ENCODE results near the gene GRM5. TPM values are rescaled to one million over a fixed set of nuclear protein-coding genes. Genes with fewer than 3 reads are reported as not detected.

The GRM5 gene
- total and polyA plus RNA-seq, 4 donors = not detected

DNA sequence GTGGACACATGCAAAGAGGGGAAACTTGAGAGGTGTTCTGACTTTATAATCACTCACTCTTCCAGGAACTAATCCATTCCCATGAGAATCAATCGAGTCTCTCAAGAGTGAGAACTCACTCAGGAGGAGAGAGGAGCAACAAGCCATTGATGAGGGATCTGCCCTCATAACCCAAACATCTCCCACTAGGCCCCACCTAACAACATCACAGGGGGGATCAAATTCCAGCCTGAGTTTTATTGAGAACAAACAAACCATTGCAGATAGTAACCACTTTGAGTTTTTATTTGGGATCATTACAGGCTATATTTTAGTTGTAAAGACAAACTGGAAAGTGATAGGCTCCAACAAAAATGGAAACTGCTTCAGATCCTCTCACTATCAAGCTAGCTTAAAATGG is 399.4 kb downstream of the GRM5 start:
- DNase-seq (ENCODE audit: low spot score) = no peak
- H3K9me3 ChIP-seq (ENCODE audit: control insufficient read depth in 4 of 4, low read length in 3 of 4) = no peaks in the 10 kb centered on the region
- no peak overlapping the region for H3K4me3 ChIP-seq (ENCODE audit: low read depth in 1 of 3, low read length in 3 of 3)
- no peaks in the 10 kb centered on the region for H3K36me3 ChIP-seq (ENCODE audit: control insufficient read depth in 4 of 4, insufficient read depth in 3 of 4, low read depth in 1 of 4, low read length in 3 of 4)
- TF ChIP-seq, protein P1, sequence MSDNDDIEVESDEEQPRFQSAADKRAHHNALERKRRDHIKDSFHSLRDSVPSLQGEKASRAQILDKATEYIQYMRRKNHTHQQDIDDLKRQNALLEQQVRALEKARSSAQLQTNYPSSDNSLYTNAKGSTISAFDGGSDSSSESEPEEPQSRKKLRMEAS (IDR thresholded peaks at IDR 0.05) = no peak
- TF ChIP-seq TAF1 (conservative IDR thresholded peaks at IDR 0.05) (no peak), JUND (IDR thresholded peaks at IDR 0.05) (no peak), FOXA1 (IDR thresholded peaks at IDR 0.05) (no peak), GABPA (IDR thresholded peaks at IDR 0.05 in 1 of 2, conservative IDR thresholded peaks at IDR 0.05 in 1 of 2) (no peak)
- TF ChIP-seq, protein P2, sequence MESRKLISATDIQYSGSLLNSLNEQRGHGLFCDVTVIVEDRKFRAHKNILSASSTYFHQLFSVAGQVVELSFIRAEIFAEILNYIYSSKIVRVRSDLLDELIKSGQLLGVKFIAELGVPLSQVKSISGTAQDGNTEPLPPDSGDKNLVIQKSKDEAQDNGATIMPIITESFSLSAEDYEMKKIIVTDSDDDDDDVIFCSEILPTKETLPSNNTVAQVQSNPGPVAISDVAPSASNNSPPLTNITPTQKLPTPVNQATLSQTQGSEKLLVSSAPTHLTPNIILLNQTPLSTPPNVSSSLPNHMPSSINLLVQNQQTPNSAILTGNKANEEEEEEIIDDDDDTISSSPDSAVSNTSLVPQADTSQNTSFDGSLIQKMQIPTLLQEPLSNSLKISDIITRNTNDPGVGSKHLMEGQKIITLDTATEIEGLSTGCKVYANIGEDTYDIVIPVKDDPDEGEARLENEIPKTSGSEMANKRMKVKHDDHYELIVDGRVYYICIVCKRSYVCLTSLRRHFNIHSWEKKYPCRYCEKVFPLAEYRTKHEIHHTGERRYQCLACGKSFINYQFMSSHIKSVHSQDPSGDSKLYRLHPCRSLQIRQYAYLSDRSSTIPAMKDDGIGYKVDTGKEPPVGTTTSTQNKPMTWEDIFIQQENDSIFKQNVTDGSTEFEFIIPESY (IDR thresholded peaks at IDR 0.05) = no peak
- no peaks in the 10 kb centered on the region for H3K27me3 ChIP-seq (ENCODE audit: control insufficient read depth in 4 of 4, insufficient read depth in 4 of 4, low read length in 3 of 4)
- H3K9ac ChIP-seq (ENCODE audit: low read depth in 1 of 2, low read length in 2 of 2) = no peak overlapping the region
- H3K4me1 ChIP-seq (ENCODE audit: control insufficient read depth in 4 of 4, insufficient read depth in 4 of 4, low read length in 3 of 4) = no peaks in the 10 kb centered on the region
- H3K27ac ChIP-seq (ENCODE audit: low read depth in 1 of 2, low read length in 2 of 2) = no peak overlapping the region
- WGBS = 73% methylated on average over 1 of the region's 1 CpG

DNA sequence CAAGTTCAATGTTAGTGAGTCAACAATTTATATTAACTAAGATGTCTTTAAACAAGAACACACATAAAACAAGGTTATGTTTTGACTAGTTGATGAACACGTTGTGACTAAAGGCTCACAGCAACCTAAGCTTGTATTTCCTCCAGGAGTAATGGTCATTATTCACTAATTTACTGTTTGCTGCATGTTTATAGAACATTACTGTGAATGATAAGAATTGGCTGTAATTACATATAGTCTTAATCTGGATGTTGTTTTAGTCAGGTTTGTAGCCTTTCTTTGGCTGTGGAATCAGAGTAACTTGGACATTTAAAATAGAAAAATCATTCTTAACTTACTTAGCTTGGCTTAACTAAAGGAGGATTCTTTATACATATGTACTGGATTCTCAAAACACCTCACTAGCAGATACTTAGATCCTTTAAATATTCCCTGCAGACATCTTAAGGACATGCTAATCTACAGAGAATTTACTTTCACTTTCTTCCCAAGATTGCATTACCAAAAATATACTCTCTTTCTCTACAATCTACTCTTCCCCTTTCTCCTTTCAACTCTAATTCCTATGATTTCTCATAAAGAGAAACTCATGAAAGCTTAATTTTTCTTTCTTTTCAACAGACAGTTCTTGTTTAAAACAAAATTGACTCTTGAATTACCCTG is 408.6 kb downstream of the GRM5 start:
- Histone ChIP-seq H3K27ac (ENCODE audit: low read depth in 1 of 2, low read length in 2 of 2) (no peak overlapping the region), H3K9me3 (ENCODE audit: control insufficient read depth in 4 of 4, low read length in 3 of 4) (no peaks in the 10 kb centered on the region), H3K4me3 (ENCODE audit: low read depth in 1 of 3, low read length in 3 of 3) (no peak overlapping the region), H3K4me1 (ENCODE audit: control insufficient read depth in 4 of 4, insufficient read depth in 4 of 4, low read length in 3 of 4) (no peaks in the 10 kb centered on the region), H3K9ac (ENCODE audit: low read depth in 1 of 2, low read length in 2 of 2) (no peak overlapping the region), H3K27me3 (ENCODE audit: control insufficient read depth in 4 of 4, insufficient read depth in 4 of 4, low read length in 3 of 4) (no peaks in the 10 kb centered on the region), H3K36me3 (ENCODE audit: control insufficient read depth in 4 of 4, insufficient read depth in 3 of 4, low read depth in 1 of 4, low read length in 3 of 4) (no peaks in the 10 kb centered on the region)
- no peak for DNase-seq (ENCODE audit: low spot score)
- 41% methylated on average over 1 of the region's 1 CpG for WGBS
- no peak for TF ChIP-seq FOXA1 (IDR thresholded peaks at IDR 0.05)
- no peak for TF ChIP-seq HNF4A (conservative IDR thresholded peaks at IDR 0.05)
- TF ChIP-seq, protein P1 (IDR thresholded peaks at IDR 0.05) = no peak
- no peak for TF ChIP-seq FOXA2 (IDR thresholded peaks at IDR 0.05)
- TF ChIP-seq, protein P3, sequence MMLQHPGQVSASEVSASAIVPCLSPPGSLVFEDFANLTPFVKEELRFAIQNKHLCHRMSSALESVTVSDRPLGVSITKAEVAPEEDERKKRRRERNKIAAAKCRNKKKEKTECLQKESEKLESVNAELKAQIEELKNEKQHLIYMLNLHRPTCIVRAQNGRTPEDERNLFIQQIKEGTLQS (IDR thresholded peaks at IDR 0.05) = no peak
- no peak for TF ChIP-seq JUND (IDR thresholded peaks at IDR 0.05)

DNA sequence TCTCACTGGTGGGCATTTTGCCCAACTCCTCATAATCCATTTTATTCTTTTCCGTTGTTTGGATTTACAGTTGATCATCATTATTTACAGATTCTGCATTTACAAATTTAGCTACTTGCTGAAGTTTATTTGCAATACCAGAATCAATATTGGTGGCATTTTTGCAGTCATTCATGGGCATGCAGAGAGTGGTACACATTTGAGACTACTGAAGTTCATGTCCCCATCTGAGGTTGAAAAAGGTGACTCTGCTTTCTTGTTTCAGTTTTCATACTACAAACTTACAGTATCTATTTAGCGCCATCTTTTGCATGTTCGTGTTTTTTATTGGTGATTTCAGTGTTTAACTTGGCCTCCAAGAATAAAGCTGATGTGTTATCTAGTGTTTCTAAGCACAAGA is 409.5 kb downstream of the GRM5 start:
- WGBS = 85% methylated on average over 3 of the region's 3 CpGs
- no peaks in the 10 kb centered on the region for H3K36me3 ChIP-seq (ENCODE audit: control insufficient read depth in 4 of 4, insufficient read depth in 3 of 4, low read depth in 1 of 4, low read length in 3 of 4)
- no peak overlapping the region for H3K27ac ChIP-seq (ENCODE audit: low read depth in 1 of 2, low read length in 2 of 2)
- no peaks in the 10 kb centered on the region for H3K9me3 ChIP-seq (ENCODE audit: control insufficient read depth in 4 of 4, low read length in 3 of 4)
- H3K27me3 ChIP-seq (ENCODE audit: control insufficient read depth in 4 of 4, insufficient read depth in 4 of 4, low read length in 3 of 4) = no peaks in the 10 kb centered on the region
- peaks cover 0 to 1% (median 0%) of the 10 kb centered on the region in 4 donors for H3K4me1 ChIP-seq (ENCODE audit: control insufficient read depth in 4 of 4, insufficient read depth in 4 of 4, low read length in 3 of 4)
- no peak overlapping the region for H3K9ac ChIP-seq (ENCODE audit: low read depth in 1 of 2, low read length in 2 of 2)
- TF ChIP-seq HNF4A (conservative IDR thresholded peaks at IDR 0.05) (no peak), RXRA (IDR thresholded peaks at IDR 0.05) (no peak)
- TF ChIP-seq, protein P4, sequence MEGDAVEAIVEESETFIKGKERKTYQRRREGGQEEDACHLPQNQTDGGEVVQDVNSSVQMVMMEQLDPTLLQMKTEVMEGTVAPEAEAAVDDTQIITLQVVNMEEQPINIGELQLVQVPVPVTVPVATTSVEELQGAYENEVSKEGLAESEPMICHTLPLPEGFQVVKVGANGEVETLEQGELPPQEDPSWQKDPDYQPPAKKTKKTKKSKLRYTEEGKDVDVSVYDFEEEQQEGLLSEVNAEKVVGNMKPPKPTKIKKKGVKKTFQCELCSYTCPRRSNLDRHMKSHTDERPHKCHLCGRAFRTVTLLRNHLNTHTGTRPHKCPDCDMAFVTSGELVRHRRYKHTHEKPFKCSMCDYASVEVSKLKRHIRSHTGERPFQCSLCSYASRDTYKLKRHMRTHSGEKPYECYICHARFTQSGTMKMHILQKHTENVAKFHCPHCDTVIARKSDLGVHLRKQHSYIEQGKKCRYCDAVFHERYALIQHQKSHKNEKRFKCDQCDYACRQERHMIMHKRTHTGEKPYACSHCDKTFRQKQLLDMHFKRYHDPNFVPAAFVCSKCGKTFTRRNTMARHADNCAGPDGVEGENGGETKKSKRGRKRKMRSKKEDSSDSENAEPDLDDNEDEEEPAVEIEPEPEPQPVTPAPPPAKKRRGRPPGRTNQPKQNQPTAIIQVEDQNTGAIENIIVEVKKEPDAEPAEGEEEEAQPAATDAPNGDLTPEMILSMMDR (IDR thresholded peaks at IDR 0.05; ENCODE audit: low read depth, low read length, missing input control) = no peak
- H3K4me3 ChIP-seq (ENCODE audit: low read depth in 1 of 3, low read length in 3 of 3) = no peak overlapping the region
- no peak for DNase-seq (ENCODE audit: low spot score)
